ENCODE data around the gene TMEM165. TPM values are rescaled to one million over a fixed set of nuclear protein-coding genes. Genes with fewer than 3 reads are reported as not detected.
"Not testable (repeated sequence)": the region's sequence is repeated elsewhere in the genome, so short reads cannot be mapped to it uniquely, and the experiment has no call there.

TMEM165 gene
- total RNA-seq, 4 donors from 2014 or later, result 79.5 to 215 (median 136) TPM

DNA sequence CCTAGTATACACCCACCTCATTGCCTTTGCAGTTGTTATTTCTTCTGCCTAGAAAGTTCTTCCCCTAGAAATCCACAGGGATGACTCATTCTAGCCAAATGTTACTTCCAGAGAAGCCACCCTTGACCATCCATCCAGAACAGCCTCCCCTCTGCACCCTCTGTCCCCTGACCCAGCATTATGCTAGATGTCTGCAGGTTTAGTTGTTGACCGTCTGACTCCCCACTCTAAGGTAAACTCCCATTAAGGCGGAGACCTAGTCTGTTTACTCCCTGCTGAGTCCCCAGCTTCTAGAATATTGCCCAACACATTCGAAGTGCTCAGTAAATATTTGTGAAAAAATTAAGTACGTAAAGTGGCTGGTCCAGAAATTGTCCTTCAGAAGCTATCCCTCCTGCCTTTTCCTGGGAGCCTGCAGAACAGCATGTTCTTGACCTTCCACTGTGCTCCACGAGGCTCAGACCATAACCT lies 38.7 kb upstream of the TMEM165 start:
- WGBS, 2 donors (ENCODE audit: low coverage in 1 of 2), result 77 to 78% methylated on average over 5 of the region's 5 CpGs
- H3K27ac ChIP-seq, result peak overlapping the region in 3 of 4 donors; percentile 52 to 69 (median 58)
- intact Hi-C loops (cut with DNase I; ENCODE audit: low total_unique reads) (no loop called here), in situ Hi-C loops (cut with MboI; ENCODE audit: low pct_ligation_motif_present in 1 of 4, low pct_unique_long_range_greater_than_20kb in 1 of 4, low sequenced_read_pairs in 3 of 4) (loop anchor here in 2 of 4 donors (10.0 to 25.0 kb wide), 3 partner anchors 198 to 505 kb away; partner anchors contain the start of gene EXOC1 (in 1 of the 2))
- no peak for DNase-seq
- H3K36me3 ChIP-seq, result no peaks in the 10 kb centered on the region
- H3K4me1 ChIP-seq, result peaks cover 0 to 20% (median 15%) of the 10 kb centered on the region in 4 donors
- H3K27me3 ChIP-seq, result no peaks in the 10 kb centered on the region
- H3K9me3 ChIP-seq, result no peaks in the 10 kb centered on the region
- no peak overlapping the region for H3K4me3 ChIP-seq
- TF ChIP-seq EP300 (IDR thresholded peaks at IDR 0.05; ENCODE audit: low read depth) (no peak), POLR2AphosphoS5 (IDR thresholded peaks at IDR 0.05) (peak in 2 of 3 donors; percentile 17 to 27)

GRCh38 chr4:55358246-55358645 lies 37.5 kb upstream of the TMEM165 start:
- Histone ChIP-seq H3K9me3 (no peaks in the 10 kb centered on the region), H3K27ac (peak overlapping the region; percentile 52 to 70 (median 64)), H3K27me3 (no peaks in the 10 kb centered on the region), H3K4me3 (no peak overlapping the region), H3K4me1 (peaks cover 0 to 20% (median 15%) of the 10 kb centered on the region in 4 donors), H3K36me3 (no peaks in the 10 kb centered on the region)
- 90 to 97% methylated on average over 2 of the region's 2 CpGs for WGBS, 2 donors (ENCODE audit: low coverage in 1 of 2)
- intact Hi-C loops (cut with DNase I; ENCODE audit: low total_unique reads), result no loop called here
- DNase-seq, result no peak
- in situ Hi-C loops (cut with MboI; ENCODE audit: low pct_ligation_motif_present in 1 of 4, low pct_unique_long_range_greater_than_20kb in 1 of 4, low sequenced_read_pairs in 3 of 4), result loop anchor here in 2 of 4 donors (10.0 to 25.0 kb wide), 3 partner anchors 197 to 504 kb away; partner anchors contain the start of gene EXOC1 (in 1 of the 2)
- TF ChIP-seq CTCF (IDR thresholded peaks at IDR 0.05) (no peak), EP300 (IDR thresholded peaks at IDR 0.05; ENCODE audit: low read depth) (no peak), POLR2AphosphoS5 (IDR thresholded peaks at IDR 0.05) (no peak), POLR2A (IDR thresholded peaks at IDR 0.05) (no peak)

GRCh38 chr4:55358668-55359067 lies 37.1 kb upstream of the TMEM165 start:
- DNase-seq, result no peak
- peak overlapping the region; percentile 52 to 70 (median 64) for H3K27ac ChIP-seq
- in situ Hi-C loops (cut with MboI; ENCODE audit: low pct_ligation_motif_present in 1 of 4, low pct_unique_long_range_greater_than_20kb in 1 of 4, low sequenced_read_pairs in 3 of 4), result loop anchor here in 2 of 4 donors (10.0 to 25.0 kb wide), 3 partner anchors 196 to 504 kb away; partner anchors contain the start of gene EXOC1 (in 1 of the 2)
- H3K27me3 ChIP-seq, result no peaks in the 10 kb centered on the region
- peaks cover 0 to 20% (median 15%) of the 10 kb centered on the region in 4 donors for H3K4me1 ChIP-seq
- no peak overlapping the region for H3K4me3 ChIP-seq
- H3K9me3 ChIP-seq, result no peaks in the 10 kb centered on the region
- H3K36me3 ChIP-seq, result no peaks in the 10 kb centered on the region
- intact Hi-C loops (cut with DNase I; ENCODE audit: low total_unique reads), result no loop called here
- peak; percentile 8 to 58 (median 19) for TF ChIP-seq POLR2AphosphoS5 (IDR thresholded peaks at IDR 0.05)
- TF ChIP-seq EP300 (IDR thresholded peaks at IDR 0.05; ENCODE audit: low read depth), result no peak
- WGBS, 2 donors (ENCODE audit: low coverage in 1 of 2), result 23 to 28% methylated on average over 2 of the region's 2 CpGs

- peak overlapping the region; percentile 52 to 70 (median 64) for H3K27ac ChIP-seq
- H3K9me3 ChIP-seq, result no peaks in the 10 kb centered on the region
- DNase-seq, result no peak
- intact Hi-C loops (cut with DNase I; ENCODE audit: low total_unique reads), result no loop called here
- in situ Hi-C loops (cut with MboI; ENCODE audit: low pct_ligation_motif_present in 1 of 4, low pct_unique_long_range_greater_than_20kb in 1 of 4, low sequenced_read_pairs in 3 of 4), result loop anchor here in 2 of 4 donors (10.0 to 25.0 kb wide), 3 partner anchors 195 to 503 kb away; partner anchors contain the start of gene EXOC1 (in 1 of the 2)
- H3K4me1 ChIP-seq, result peaks cover 0 to 20% (median 15%) of the 10 kb centered on the region in 4 donors
- no peak overlapping the region for H3K4me3 ChIP-seq
- no peaks in the 10 kb centered on the region for H3K27me3 ChIP-seq
- TF ChIP-seq EP300 (IDR thresholded peaks at IDR 0.05; ENCODE audit: low read depth) (no peak), CTCF (IDR thresholded peaks at IDR 0.05) (no peak), POLR2A (IDR thresholded peaks at IDR 0.05) (no peak), POLR2AphosphoS5 (IDR thresholded peaks at IDR 0.05) (peak in 2 of 3 donors; percentile 40 to 49)
- H3K36me3 ChIP-seq, result no peaks in the 10 kb centered on the region
- WGBS, 2 donors (ENCODE audit: low coverage in 1 of 2), result 68 to 100% methylated on average over 1 to 8 of the region's 8 CpGs
These were observed 36.3 kb upstream of the TMEM165 start for GRCh38 chr4:55359397-55359916.

GRCh38 chr4:55362938-55363337 lies 32.8 kb upstream of the TMEM165 start:
- intact Hi-C loops (cut with DNase I; ENCODE audit: low total_unique reads); H3K27ac ChIP-seq; H3K9me3 ChIP-seq; DNase-seq; H3K4me3 ChIP-seq; H3K27me3 ChIP-seq; H3K36me3 ChIP-seq: not testable (repeated sequence)
- peaks cover 0 to 16% (median 13%) of the 10 kb centered on the region in 4 donors for H3K4me1 ChIP-seq
- 93 to 100% methylated on average over 1 to 9 of the region's 9 CpGs for WGBS, 2 donors (ENCODE audit: low coverage in 1 of 2)
- in situ Hi-C loops (cut with MboI; ENCODE audit: low pct_ligation_motif_present in 1 of 4, low pct_unique_long_range_greater_than_20kb in 1 of 4, low sequenced_read_pairs in 3 of 4), result loop anchor here in 1 of 4 donors (25.0 kb wide), 2 partner anchors 374 to 499 kb away; partner anchors contain the start of gene EXOC1

All from transverse colon (tissue), 4 donors.